Sigmoid colon (tissue), 4 donors: ENCODE results near the gene RHBDD3.
A peak's percentile ranks its signal among the peaks of the same experiment; 100 is the strongest.

Experiments used
- CTCF ChIP-seq, 4 experiments: fragments of 450-650 bp in 3 of 4; fragments of 200-600 bp in 1 of 4; IDR thresholded peaks; one replicate each; pipeline ENCODE4 v1.5.1; 2016 to 2019; ENCODE audit warnings: antibody characterized with exemption in 4 of 4, mild to moderate bottlenecking in 3 of 4, moderate library complexity in 2 of 4
- POLR2A ChIP-seq, 2 donors: fragments of 450-650 bp; IDR thresholded peaks; one replicate each; pipeline ENCODE4 v1.6.1; 2016; ENCODE audit warnings: antibody characterized with exemption in 2 of 2, mild to moderate bottlenecking in 2 of 2, moderate library complexity in 2 of 2
- POLR2AphosphoS5 ChIP-seq, 4 donors: sonication (generic); formaldehyde crosslinking; IDR thresholded peaks; one replicate each; pipeline ENCODE4 v1.6.1; 2017; ENCODE audit warnings: antibody characterized with exemption in 4 of 4

- TF ChIP-seq CTCF (IDR thresholded peaks at IDR 0.05), result no peak
- no peak for TF ChIP-seq POLR2A (IDR thresholded peaks at IDR 0.05)
- TF ChIP-seq POLR2AphosphoS5 (IDR thresholded peaks at IDR 0.05), result peak; percentile 31 to 76 (median 64)
Measured at GRCh38 chr22:29306835-29307595, 39.2 kb upstream of the RHBDD3 start.
